GM21737 (cell line): ENCODE results near the gene PLA2G4A.

Experiments
- ATAC-seq: cut with Tn5 transposase; IDR thresholded peaks from one replicate; pipeline ENCODE4 v1.9.1; 2021; ENCODE audit warnings: mild to moderate bottlenecking, moderate library complexity; ENCODE audit not compliant: unreplicated experiment

The PLA2G4A gene

GRCh38 chr1:187003353-187003752 is 174.6 kb downstream of the PLA2G4A start:
- ATAC-seq: no peak

DNA sequence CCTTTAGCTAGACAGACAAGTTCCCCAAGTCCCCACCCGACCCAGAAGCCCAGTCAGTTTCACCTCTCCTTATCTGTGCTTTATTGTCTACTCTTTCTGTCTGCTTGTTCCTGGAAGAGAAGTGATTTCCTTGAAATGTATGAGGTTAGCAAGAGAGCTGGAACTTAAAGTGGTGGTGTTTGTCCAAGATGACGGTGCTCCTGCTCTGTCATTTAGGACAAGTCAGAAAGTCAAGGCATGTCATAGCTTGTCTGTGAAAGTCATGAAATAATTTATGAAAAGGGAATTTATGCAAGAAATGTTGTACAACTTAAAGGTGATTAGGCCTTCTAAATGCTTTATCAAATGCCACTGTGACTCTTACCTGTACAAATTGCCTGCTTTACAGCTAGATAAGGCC is 178.1 kb downstream of the PLA2G4A start:
- no peak for ATAC-seq

GRCh38 chr1:187009320-187009719 is 180.6 kb downstream of the PLA2G4A start:
- no peak for ATAC-seq

- ATAC-seq: no peak
Measured at GRCh38 chr1:187010571-187011309, 182.0 kb downstream of the PLA2G4A start.

GRCh38 chr1:187013582-187014200 is 184.9 kb downstream of the PLA2G4A start:
- no peak for ATAC-seq

- no peak for ATAC-seq
Measured at GRCh38 chr1:187018291-187018690, 189.5 kb downstream of the PLA2G4A start.

DNA sequence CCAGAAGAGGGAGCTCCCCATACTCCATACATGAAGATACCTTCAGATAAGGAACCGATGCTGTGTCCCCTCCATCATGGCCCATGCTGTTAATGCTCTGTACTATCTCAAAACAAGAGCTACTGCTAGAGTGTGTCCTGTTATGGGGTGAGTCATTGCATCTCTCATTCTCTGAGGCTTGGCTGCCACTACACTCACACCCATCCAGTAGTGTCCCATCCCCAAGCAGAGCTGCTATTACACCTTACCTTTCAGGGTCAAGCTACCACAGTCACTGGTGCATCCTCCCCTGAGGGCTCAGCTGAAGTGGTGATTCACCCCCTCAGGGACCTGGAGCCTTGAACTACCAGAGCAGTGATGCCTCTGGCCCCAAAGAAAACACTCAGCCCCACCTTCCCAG is 198.5 kb downstream of the PLA2G4A start:
- no peak for ATAC-seq

DNA sequence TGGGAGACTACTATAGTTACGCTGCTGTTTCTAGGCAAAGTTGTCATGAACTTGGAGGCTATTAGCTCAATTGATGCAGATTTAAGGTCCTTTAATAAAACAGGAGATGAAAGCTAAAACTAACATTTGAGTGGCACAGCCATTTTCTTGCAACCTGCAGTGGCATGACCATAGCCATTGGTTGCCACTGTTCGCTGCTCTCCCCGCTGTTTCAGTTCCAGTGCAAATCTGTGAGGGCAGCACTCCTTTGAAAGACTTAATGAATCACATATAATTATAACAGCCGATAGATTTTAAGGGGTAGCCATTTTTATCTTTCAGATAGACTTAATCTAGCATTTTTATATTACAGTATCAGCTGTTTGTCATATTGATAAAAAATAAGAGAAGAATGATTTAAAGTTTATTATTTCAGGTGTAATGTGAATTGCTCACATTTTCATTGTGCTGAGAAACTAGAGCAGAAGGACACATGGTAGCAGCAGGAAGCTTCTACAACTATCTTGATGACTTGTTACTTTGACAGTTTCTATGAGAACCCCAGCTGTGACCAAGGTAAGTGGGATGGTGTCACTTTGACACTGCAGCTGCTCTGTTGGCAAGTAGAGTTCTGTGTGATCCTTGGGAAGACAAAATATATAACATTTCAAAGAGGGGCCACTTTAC is 203.7 kb downstream of the PLA2G4A start:
- no peak for ATAC-seq

- ATAC-seq: no peak
Measured at GRCh38 chr1:187032982-187033692, 204.4 kb downstream of the PLA2G4A start.

GRCh38 chr1:187033693-187034390 is 205.1 kb downstream of the PLA2G4A start:
- no peak for ATAC-seq

- no peak for ATAC-seq
Measured at GRCh38 chr1:187034501-187034900, 205.8 kb downstream of the PLA2G4A start.

DNA sequence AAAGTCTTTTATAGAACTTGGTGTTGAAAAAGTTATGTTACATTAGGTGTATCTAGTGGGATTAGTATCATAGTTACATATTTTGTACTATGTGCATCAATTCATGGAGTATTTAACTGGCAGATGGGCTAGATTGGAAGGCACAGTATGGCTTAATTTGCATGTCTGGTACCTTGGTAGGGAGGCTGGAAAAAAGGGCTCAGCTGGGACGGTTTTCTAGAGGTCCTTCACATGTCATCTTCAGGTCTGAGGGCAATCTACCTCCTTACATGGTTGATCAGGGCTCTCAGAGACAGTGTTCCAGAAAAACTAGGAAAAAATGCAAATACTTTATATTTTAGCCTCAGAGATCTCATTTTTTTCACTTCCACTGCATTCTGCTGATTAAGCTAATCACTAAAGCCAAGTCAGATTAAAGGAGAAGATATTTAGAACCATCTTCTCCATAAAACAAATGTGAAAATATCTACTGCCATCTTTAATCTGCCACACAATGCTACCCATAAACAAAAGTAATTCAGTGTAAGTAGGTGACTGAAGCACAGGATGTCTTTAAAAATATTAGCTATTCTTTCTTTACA is 209.3 kb downstream of the PLA2G4A start:
- no peak for ATAC-seq
